ENCODE results near the gene TYW3.
"Not testable (repeated sequence)": the region's sequence is repeated elsewhere in the genome, so short reads cannot be mapped to it uniquely, and the experiment has no call there.

Gene TYW3

DNA sequence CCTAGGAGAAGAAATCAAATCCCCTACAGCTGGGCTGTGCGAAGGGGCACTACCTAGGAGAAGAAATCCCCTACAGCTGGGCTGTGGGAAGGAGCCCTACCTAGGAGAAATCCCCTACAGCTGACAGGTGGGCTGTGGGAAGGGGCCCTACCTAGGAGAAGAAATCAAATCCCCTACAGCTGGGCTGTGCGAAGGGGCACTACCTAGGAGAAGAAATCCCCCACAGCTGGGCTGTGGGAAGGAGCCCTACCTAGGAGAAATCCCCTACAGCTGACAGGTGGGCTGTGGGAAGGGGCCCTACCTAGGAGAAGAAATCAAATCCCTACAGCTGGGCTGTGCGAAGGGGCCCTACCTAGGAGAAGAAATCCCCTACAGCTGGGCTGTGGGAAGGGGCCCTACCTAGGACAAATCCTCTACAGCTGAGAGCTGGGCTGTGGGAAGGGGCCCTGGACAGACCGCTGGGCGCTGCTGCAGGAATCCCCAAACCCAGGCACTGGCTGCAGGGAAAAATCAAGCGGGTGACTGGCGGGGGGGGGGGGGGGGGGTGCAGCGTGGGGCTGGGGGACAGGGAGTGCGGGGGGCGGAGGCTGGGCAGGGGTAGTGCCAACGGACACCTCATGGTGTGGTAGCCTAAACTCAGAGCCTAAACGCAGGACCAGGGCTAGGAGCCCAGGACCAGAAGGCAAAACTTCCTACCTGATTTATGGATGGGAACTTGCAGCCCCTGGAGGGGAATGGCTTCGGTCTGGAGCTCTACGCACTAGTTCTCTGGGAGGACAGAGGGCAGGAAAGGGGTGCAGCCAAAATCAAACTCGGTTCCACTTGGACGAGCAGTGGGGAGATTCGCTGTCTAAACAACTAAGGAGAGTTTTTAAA lies 643 bp upstream of the TYW3 start:
- DNase-seq: peak; percentile 21

DNA sequence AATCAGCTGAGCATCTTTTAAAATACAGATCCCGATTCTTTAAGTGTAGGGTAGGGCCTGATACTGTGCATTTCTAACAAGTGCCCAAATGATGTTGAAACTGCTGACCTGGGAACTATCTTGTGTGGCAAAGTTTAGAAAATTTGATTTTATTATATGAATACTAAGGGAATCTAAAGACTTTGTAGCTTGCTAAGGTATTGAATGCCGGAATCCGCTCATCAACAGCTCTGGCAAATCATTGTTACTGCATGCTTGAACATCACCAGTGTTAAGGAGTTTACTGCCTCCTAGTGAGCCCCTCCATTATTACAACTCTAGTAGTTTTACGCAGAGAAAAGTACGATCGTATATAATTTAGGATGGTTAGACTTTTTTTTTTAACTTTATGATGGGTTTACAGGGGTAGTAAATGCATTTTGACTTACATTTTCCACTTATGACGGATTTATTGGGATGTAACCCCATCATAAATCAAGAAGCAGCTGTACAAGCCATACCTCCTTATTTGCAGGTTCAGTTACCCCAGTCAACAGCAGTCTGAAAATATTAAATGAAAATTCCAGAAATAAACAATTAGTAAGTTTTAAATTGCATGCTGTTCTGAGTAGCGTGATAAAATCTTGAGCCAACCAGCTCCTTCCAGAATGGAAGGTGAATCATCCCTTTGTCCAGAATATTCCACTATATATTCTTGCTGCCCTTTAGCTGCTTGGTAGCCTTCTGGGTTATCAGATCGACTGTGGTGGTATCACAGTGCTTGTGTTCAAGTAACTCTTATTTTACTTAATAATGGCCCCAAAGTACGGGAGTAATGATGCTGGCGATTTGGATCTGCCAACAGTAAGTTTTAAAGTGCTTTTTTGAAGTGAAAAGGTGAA lies 892 bp downstream of the TYW3 start:
- peak; percentile 31 for DNase-seq

DNA sequence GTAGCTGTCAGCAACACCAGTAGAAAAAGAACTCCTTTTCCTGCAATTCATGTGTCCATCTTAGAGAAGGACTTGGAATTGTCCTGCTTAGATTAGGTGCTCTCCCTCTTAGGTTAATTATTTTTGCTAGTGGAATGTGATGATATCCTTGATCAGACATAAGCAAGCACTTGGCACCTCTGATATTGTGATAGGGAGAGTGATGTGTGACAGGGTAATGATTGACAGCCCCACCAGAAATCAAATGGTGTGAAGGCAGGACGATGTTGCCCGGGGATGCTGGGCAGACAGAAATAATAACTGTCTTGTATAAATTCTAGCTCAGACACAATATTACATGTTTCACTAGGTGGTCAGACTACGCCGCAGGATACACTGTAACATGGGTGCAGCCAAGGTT lies 4.4 kb downstream of the TYW3 start:
- DNase-seq: no peak

DNA sequence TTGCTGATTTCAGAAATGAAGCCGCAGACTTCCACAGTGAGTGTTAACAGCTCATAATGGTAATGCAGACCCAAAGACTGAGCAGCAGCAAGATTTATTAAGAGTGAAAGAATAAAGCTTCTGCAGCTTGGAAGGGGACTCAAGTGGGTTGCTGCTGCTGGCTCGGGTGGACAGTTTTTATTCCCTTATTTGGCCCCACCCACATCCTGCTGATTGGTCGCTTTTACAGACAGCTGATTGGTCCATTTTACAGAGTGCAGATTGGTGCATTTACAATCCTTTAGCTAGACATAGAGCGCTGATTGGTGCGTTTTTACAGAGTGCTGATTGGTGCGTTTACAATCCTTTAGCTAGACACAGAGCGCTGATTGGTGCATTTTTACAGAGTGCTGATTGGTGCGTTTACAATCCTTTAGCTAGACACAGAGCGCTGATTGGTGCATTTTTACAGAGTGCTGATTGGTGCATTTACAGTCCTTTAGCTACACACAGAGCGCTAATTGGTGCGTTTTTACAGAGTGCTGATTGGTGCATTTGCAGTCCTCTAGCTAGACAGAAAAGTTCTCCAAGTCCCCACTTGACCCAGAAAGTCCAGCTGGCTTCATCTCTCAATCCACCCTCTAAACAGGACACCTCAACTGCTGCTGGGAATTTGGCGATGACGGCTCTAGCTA lies 7.5 kb downstream of the TYW3 start:
- not testable (repeated sequence) for DNase-seq

DNA sequence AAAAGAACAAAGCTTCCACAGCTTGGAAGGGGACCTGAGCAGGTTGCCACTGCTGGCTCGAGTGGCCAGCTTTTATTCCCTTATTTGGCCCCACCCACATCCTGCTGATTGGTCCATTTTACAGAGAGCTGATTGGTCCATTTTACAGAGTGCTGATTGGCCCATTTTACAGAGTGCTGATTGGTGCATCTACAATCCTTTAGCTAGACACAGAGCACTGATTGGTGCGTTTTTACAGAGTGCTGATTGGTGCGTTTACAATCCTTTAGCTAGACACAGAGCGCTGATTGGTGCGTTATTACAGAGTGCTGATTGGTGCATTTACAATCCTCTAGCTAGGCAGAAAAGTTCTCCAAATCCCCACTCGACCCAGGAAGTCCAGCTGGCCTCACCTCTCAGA lies 12.3 kb downstream of the TYW3 start:
- not testable (repeated sequence) for DNase-seq

DNA sequence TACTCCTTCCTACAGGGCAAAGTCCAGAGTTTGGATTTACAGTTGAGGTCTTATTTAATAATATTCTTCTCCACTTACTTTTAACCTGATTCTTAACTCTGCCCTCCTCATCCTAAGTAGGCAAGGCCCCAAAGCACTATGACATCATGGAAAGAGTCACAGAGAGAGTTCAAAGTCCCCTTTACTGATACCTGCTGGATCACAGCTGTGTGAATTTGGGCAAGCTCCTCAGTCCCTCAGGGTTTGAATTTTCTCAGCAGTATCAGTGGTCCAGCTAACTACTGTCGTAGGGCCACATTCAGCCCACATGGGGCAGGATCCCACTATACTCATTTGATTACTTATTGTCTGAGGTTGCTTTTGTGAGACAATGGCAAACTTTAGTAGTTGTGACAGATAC lies 16.0 kb downstream of the TYW3 start:
- DNase-seq: no peak

DNA sequence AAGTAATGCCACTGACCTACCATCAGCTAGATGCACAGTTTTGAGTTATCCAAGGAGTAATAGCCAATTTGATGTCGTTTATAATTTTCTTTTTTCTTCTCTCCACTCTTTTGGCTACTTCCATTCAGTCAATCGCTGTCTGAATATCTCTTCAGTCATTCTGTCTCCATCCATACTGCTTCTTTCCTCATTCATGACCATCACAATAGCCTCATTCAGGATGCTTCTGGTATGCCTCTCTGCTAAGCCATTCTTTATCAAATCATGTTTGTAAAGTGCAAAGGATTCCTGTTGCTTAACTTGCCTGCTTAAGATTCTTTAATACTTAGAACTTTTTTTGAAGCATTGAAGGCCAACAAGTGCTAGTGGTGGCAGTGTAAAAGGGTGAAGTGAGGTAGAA lies 20.2 kb downstream of the TYW3 start:
- no peak for DNase-seq

DNA sequence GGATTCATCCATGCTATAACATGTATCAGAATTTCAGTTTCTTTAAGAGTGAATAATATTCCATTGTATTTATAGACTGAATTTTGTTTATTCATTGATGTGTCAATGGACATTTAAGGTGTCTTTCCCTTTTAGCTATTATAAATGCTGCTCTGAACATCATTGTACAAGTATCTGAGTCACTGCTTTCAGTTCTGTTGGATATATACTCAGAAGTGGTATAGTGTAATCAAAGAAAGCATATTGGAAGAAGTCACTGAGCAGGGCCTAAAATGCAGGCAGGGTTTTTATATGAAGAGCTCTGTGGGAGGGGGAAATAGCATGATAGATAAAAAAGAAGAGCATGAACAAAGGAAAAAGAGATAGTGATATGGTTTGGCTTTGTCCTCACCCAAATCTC lies 22.5 kb downstream of the TYW3 start:
- no peak for DNase-seq

DNA sequence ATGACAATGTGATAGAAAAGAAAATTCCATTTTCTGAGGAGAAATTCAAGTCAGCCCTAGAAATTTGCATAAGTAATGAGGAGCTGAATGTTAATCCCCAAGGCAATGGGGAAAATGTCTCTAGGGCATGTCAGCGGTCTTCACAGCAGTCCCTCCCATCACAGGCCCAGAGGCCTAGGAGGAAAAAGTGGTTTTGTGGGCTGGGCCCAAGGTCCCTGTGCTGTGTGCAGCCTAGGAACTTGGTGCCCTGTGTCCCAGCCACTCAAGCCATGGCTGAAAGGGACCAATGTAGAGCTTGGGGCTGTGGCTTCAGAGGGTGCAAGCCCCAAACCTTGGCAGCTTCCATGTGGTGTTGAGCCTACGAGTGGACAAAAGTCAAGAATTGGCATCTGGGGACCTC lies 23.7 kb downstream of the TYW3 start:
- not testable (repeated sequence) for DNase-seq

DNA sequence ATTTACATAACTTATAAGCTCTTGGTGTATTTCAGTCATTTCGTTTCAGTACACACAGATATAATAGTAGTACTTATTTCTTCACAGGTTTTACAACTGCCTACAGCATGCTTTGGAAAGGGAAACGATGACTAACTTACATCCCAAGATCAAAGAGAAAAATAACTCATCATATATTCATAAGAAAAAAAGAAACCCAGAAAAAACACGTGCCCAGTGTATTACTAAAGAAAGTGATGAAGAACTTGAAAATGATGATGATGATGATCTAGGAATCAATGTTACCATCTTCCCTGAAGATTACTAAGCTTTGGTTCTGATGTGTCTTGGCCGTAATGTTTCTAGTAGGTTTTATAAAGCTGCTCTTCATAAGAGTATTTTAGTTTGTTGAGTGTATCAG lies 30.9 kb downstream of the TYW3 start:
- no peak for DNase-seq

DNA sequence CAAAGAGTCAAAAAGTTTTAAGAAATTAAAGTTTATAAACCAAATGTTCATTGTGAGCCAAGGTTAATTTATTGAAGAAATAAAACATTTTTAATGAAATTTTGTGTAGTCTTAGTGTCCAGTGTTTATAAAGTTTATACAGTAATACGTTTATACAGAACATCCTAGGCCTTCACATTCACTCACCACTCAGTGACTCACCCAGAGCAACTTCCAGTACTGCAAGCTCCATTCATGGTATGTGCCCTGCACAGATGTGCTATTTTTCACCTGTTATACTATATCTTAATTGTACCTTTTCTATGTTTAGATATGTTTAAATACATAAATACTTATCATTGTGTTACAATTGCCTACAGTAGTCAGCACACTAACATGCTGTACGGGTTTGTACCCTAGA lies 33.6 kb downstream of the TYW3 start:
- DNase-seq: no peak

DNA sequence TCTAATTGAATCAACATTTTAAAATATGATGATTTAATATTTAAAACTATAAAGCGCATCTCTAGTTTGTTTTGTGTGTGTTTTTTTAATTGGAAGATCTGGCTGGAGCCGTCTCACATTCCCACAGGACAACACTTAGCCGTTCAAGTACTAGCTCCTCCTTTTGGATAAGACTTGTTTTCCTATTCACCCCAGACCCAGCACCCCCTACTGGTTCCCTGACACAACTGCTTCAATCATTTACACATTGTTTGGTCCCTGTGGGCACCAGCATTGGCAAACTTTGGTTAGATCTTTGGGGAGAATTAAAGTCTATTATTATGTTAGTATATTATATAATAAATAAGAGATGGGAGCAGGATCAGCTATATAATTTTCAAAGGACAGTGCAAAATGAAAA lies 34.5 kb downstream of the TYW3 start:
- no peak for DNase-seq

DNA sequence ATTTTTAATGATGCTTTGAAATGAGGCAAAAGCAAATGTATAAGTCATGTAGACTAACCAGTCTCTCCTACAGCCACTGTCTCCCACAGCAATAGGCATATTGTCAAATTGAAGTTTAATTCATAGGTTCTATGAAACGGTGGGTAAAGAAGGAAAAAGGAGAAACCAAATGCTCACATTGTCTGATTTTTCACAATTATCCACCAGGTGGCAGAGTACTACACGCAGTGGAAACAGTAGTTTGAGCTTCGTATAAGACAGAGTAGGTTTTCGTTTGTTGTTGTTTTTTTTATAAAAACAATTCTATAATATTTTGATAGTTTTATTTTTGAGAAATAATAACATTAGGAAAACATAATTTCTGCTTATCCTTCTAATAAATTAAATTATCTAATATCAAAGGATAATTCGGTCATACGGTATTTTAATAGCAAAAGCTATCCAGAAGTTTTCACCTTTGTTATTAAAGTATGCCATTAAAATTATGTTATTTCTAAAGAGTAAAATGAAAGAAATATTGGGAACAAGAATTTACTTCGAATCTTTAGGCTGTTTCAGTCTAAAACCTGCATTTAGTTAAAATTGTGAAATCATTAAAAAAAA lies 39.1 kb downstream of the TYW3 start:
- DNase-seq: no peak

DNA sequence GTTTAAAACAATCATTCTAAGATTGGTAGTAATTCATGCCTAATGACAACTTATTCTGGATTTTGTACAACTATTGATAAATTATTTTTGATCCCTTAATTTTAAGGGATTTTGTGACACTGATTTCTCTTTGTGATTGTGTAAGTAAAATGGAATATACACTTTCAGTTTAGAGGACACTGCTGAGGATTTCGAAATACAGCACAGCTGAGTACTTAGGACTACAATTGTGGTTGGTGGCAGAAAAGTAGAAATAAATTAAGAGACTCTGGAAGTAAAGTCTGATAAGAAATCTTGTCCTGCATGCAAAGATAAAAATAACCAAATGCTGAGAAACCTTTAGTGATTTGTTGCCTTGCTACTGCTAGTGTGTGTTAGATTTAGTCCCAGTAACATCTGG lies 40.0 kb downstream of the TYW3 start:
- DNase-seq: no peak

DNA sequence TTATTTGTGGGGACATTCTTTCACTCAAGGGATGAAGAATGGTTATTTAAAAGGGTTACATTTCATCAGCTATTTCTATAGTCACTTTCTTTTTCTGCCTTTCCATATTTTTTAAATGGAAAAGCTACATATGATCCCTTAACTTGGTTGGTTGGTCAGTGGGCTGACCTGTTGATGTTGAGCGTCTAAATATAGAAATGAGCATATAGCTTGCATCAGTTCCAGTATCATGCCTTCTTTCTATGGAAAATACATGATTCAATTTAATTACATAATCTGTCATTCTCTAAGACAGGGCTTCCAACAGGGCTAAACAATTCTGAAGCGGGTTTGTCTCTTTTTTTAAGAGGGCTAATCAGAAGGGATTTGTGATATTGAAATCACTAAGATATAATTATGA lies 40.6 kb downstream of the TYW3 start:
- DNase-seq: no peak

DNA sequence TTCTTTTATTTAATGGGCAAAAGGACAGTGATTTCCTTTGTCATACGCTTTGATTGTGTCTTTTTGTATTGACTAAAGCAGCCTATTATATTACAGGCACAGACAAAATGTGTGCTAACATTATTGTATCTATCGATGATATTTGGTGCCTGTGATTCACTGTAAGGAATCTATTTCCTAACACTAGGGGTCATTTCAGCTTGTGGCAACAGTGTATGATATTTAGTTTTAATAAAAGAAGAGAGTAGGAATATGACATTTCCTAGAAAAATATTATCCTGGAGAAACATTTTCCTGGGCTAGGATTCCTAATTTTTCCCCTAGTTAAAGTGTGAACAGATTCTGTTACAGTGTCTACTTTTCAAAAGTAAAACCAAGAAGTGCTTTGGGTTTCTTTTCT lies 42.8 kb downstream of the TYW3 start:
- no peak for DNase-seq

DNA sequence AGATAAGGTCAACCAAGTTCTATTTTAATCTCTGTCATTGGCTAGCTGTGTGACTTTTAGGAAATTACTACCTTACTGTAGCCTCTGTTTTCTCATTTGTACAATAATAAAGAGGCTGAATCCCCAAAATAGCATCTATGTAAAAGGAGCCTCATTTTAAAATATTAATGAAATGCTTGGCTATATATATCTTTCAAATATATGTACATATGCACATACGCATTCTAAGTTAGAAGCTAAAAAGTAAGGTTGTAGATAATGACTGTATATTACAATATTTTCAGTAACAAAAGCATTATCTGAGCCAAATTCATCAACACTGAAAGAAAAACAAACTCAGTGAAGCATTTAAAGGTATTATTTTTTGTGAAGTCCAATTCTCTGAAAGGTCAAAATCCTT lies 44.6 kb downstream of the TYW3 start:
- DNase-seq: no peak

DNA sequence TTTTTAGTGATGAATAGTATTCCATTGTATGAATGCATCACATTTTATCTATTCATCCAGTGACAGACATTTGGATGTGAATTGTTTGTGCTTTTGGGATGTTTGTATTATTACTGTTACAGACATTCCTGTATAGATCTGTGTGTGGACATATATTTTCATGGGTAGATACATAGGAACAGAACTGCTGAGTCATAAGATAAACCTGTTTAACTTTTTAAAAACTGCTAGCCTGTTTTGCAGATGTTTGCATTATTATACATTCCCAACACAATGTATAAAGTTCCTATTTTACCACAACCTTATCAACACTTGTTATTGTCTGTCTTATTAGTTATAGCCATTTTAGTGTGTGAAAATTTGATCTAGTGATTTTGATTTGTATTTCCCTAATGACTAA lies 46.8 kb downstream of the TYW3 start:
- no peak for DNase-seq

DNA sequence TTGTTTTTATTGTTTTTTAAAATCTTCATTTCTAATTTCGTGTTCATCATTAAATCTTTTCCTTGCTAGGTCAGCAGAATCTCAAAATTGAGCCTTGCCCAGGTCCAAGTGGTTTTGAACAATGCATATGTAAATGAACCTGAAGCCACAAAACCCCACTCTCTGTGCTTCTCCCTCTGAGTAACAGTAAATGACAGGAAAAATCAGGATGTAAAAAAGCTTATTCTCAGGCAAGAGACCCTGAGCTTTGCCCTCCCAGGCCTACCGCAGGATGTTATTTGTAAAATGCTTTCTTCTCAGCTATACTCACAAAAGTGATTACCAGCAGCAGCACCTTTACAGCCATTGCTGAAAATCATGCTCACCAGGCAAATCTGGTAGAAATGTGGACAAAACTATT lies 47.6 kb downstream of the TYW3 start:
- DNase-seq: no peak

DNA sequence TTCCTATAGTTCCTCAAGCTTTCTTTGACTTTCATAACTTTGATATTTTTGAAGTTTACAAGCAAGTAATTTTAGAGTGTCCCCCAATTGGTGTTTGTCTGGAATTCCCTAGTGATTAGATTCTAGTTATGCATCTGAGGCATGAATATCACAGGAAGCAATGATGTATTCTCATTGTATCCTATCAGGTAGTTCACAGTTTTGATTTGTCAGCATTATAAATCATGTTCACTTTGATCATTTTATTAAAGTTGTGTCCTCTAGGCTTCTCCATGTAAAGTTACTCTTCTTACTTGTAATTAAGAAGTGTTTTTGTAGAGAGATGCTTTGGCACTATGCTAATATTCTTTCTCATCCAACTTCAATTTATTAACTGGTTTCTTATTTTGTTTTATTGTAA lies 53.0 kb downstream of the TYW3 start:
- no peak for DNase-seq

DNA sequence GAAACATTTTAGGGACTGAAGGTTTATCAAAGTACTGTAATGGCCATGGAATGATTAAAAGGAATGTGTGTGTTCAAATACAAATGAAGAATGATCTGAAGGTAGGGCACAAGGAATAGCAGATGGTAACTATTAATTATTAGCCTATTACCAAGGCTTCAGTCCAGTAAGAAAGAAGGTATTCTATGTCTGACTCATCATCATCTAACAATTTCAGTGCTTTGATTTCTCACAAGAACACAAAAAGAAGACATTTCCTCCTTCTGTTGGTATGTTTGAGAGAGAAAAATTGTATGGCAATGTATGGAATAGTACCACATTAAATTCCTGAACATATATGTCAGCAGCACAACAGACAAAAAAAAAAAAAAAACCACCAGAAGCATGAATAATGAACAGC lies 57.5 kb downstream of the TYW3 start:
- DNase-seq: no peak

DNA sequence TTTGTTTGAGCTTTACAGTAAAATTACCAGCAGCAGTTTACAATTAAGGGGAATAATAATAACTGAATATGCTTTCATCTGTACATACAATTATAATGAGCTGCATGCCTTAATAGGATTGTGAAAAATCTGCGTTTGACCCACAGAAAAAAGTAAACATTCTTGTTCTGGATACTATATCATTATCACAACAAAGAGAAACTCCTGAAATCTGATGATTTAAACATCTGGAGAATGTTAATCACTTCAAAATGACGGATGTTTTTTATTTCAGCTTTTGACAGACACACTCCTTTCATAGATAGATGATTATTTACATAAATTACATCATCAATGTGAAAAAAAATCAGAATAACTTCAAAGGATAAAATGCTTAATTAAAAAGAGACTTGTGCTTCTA lies 58.5 kb downstream of the TYW3 start:
- no peak for DNase-seq

DNA sequence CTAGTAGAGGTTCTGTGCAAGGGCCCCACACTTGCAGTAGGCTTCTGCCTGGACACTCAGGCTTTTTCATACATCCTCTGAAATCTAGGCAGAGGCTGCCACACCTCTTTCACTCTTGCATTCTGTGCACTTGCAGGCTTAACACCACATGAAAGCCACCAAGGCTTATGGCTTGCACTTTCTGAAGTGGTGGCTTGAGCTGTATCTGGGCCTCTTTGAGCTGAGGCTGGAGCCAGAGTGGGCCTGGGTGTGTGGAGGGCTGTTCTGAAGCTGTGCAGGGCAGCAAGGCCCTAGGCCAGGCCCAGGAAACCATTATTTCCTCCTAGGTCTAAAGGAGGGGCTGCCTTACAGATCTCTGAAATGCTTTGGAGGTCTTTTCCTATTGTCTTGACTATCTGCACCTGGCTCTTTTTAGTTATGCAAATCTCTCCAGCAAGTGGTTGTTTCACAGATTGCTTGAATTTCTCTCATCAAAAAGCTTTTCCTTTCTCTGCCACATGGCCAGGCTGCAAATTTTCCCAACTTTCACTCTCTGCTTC lies 66.2 kb downstream of the TYW3 start:
- no peak for DNase-seq
